ENCODE results near the gene SNX2. TPM values are rescaled to one million over a fixed set of nuclear protein-coding genes. Genes with fewer than 3 reads are reported as not detected.

SNX2 gene
- total and polyA plus RNA-seq, 4 donors, result 25.5 to 57.0 (median 34.3) TPM

GRCh38 chr5:122757285-122757684 is 17.6 kb upstream of the SNX2 start:
- Histone ChIP-seq H3K9ac (ENCODE audit: low read depth in 1 of 2, low read length in 2 of 2) (no peak overlapping the region), H3K27ac (ENCODE audit: low read depth in 1 of 2, low read length in 2 of 2) (no peak overlapping the region), H3K36me3 (ENCODE audit: control insufficient read depth in 4 of 4, insufficient read depth in 3 of 4, low read depth in 1 of 4, low read length in 3 of 4) (no peaks in the 10 kb centered on the region), H3K4me1 (ENCODE audit: control insufficient read depth in 4 of 4, insufficient read depth in 4 of 4, low read length in 3 of 4) (no peaks in the 10 kb centered on the region), H3K27me3 (ENCODE audit: control insufficient read depth in 4 of 4, insufficient read depth in 4 of 4, low read length in 3 of 4) (no peaks in the 10 kb centered on the region), H3K4me3 (ENCODE audit: low read depth in 1 of 3, low read length in 3 of 3) (no peak overlapping the region), H3K9me3 (ENCODE audit: control insufficient read depth in 4 of 4, low read length in 3 of 4) (no peaks in the 10 kb centered on the region)
- WGBS, result 88% methylated on average over 4 of the region's 4 CpGs
- TF ChIP-seq RAD21 (IDR thresholded peaks at IDR 0.05), result no peak
- no peak for TF ChIP-seq TAF1 (conservative IDR thresholded peaks at IDR 0.05)
- no peak for TF ChIP-seq MAX (IDR thresholded peaks at IDR 0.05)
- no peak for TF ChIP-seq CTCF (IDR thresholded peaks at IDR 0.05; ENCODE audit: low read depth, low read length, missing input control)
- TF ChIP-seq EGR1 (IDR thresholded peaks at IDR 0.05; ENCODE audit: low read depth in 2 of 2), result no peak
- no peak for TF ChIP-seq FOXA2 (IDR thresholded peaks at IDR 0.05)
- no peak for TF ChIP-seq JUND (IDR thresholded peaks at IDR 0.05)
- TF ChIP-seq GABPA (IDR thresholded peaks at IDR 0.05 in 1 of 2, conservative IDR thresholded peaks at IDR 0.05 in 1 of 2), result no peak
- TF ChIP-seq SP1 (IDR thresholded peaks at IDR 0.05), result no peak
- TF ChIP-seq ZBTB33 (IDR thresholded peaks at IDR 0.05), result no peak
- TF ChIP-seq FOXA1 (IDR thresholded peaks at IDR 0.05), result no peak
- no peak for TF ChIP-seq HNF4A (conservative IDR thresholded peaks at IDR 0.05)
- TF ChIP-seq ATF3 (IDR thresholded peaks at IDR 0.05), result no peak
- no peak for TF ChIP-seq HNF4G (IDR thresholded peaks at IDR 0.05)
- TF ChIP-seq NR2F2 (IDR thresholded peaks at IDR 0.05), result no peak
- no peak for DNase-seq (ENCODE audit: low spot score)

- H3K27ac ChIP-seq (ENCODE audit: low read depth in 1 of 2, low read length in 2 of 2), result no peak overlapping the region
Observed at GRCh38 chr5:122759241-122760070, 15.4 kb upstream of the SNX2 start.

More at GRCh38 chr5:122759241-122760070, 15.4 kb upstream of the SNX2 start:
- TF ChIP-seq FOXA1 (IDR thresholded peaks at IDR 0.05) (no peak), ATF3 (IDR thresholded peaks at IDR 0.05) (no peak)
- Histone ChIP-seq H3K4me3 (ENCODE audit: low read depth in 1 of 3, low read length in 3 of 3) (no peak overlapping the region), H3K36me3 (ENCODE audit: control insufficient read depth in 4 of 4, insufficient read depth in 3 of 4, low read depth in 1 of 4, low read length in 3 of 4) (no peaks in the 10 kb centered on the region), H3K27me3 (ENCODE audit: control insufficient read depth in 4 of 4, insufficient read depth in 4 of 4, low read length in 3 of 4) (no peaks in the 10 kb centered on the region), H3K9ac (ENCODE audit: low read depth in 1 of 2, low read length in 2 of 2) (no peak overlapping the region), H3K9me3 (ENCODE audit: control insufficient read depth in 4 of 4, low read length in 3 of 4) (no peaks in the 10 kb centered on the region), H3K4me1 (ENCODE audit: control insufficient read depth in 4 of 4, insufficient read depth in 4 of 4, low read length in 3 of 4) (no peaks in the 10 kb centered on the region)
- DNase-seq (ENCODE audit: low spot score), result no peak
- 81% methylated on average over 9 of the region's 9 CpGs for WGBS
